NOMO-1 treated with dmso at 0.1 percent for 144 hours (cell line): Measurements from ENCODE around the gene SMARCA1.
"Not testable (repeated sequence)": the region's sequence is repeated elsewhere in the genome, so short reads cannot be mapped to it uniquely, and the experiment has no call there.

Experiments used
- DNase-seq: peaks from one replicate; lab custom pipeline; 2025; ENCODE audit not compliant: unreplicated experiment; lab: John Stamatoyannopoulos, UW

The SMARCA1 gene

GRCh38 chrX:129523079-129523911 is at the start of gene SMARCA1:
Gene SMARCA1 (minus strand): TSS chrX:129523490. CDS start chrX:129523370, 120 bp downstream.
- no peak for DNase-seq

- no peak for DNase-seq
Observed at GRCh38 chrX:129572422-129572821, 49.1 kb upstream of the SMARCA1 start.

GRCh38 chrX:129568349-129568748 is 45.1 kb upstream of the SMARCA1 start:
- no peak for DNase-seq

GRCh38 chrX:129566073-129566472 is 42.8 kb upstream of the SMARCA1 start:
- DNase-seq = no peak

GRCh38 chrX:129565046-129565650 is 41.9 kb upstream of the SMARCA1 start:
- no peak for DNase-seq

GRCh38 chrX:129564345-129564744 is 41.1 kb upstream of the SMARCA1 start:
- not testable (repeated sequence) for DNase-seq

GRCh38 chrX:129561453-129561852 is 38.2 kb upstream of the SMARCA1 start:
- DNase-seq = no peak

- DNase-seq = no peak
Observed at GRCh38 chrX:129559783-129560182, 36.5 kb upstream of the SMARCA1 start.

GRCh38 chrX:129557844-129558480 is 34.7 kb upstream of the SMARCA1 start:
- DNase-seq = no peak

- no peak for DNase-seq
Observed at GRCh38 chrX:129556806-129557315, 33.6 kb upstream of the SMARCA1 start.

GRCh38 chrX:129554816-129555215 is 31.5 kb upstream of the SMARCA1 start:
- not testable (repeated sequence) for DNase-seq

- DNase-seq = peak; percentile 66
Observed at GRCh38 chrX:129553619-129554288, 30.5 kb upstream of the SMARCA1 start.

- no peak for DNase-seq
Observed at GRCh38 chrX:129549124-129549523, 25.8 kb upstream of the SMARCA1 start.

- no peak for DNase-seq
Observed at GRCh38 chrX:129545408-129545807, 22.1 kb upstream of the SMARCA1 start.

GRCh38 chrX:129544780-129545179 is 21.5 kb upstream of the SMARCA1 start:
- no peak for DNase-seq

GRCh38 chrX:129540722-129541184 is 17.5 kb upstream of the SMARCA1 start:
- DNase-seq = peak; percentile 6

- DNase-seq = peak; percentile 23
Observed at GRCh38 chrX:129540068-129540653, 16.9 kb upstream of the SMARCA1 start, which contains the start of gene OCRL. Gene OCRL (plus strand): TSS chrX:129540259. CDS start chrX:129540440, 181 bp downstream.

GRCh38 chrX:129534816-129535578 is 11.7 kb upstream of the SMARCA1 start:
- no peak for DNase-seq

- no peak for DNase-seq
Observed at GRCh38 chrX:129531132-129531531, 7.8 kb upstream of the SMARCA1 start.

GRCh38 chrX:129530410-129530809 is 7.1 kb upstream of the SMARCA1 start:
- DNase-seq = no peak
